Esophagus squamous epithelium (tissue), 5 donors: ENCODE measurements around the gene SV2B. TPM values are rescaled to one million over a fixed set of nuclear protein-coding genes. Genes with fewer than 3 reads are reported as not detected.
"Not testable (repeated sequence)": the region's sequence is repeated elsewhere in the genome, so short reads cannot be mapped to it uniquely, and the experiment has no call there.

ENCODE experiments used
- DNase-seq: peaks from one replicate; lab custom pipeline; 2025; lab: John Stamatoyannopoulos, UW
- H3K27ac ChIP-seq, 4 donors: fragments of 200-600 bp; sonication (generic); one replicate each; pipeline ENCODE4 v1.5.1; 2016 to 2019; ENCODE audit warnings: mild to moderate bottlenecking in 1 of 4
- H3K27me3 ChIP-seq, 4 donors: fragments of 200-600 bp; sonication (generic); 1 replicate in 3 of 4; 2 replicates in 1 of 4; pipeline versions ENCODE4 v1.5.1 to v1.6.0; 2017 to 2021; ENCODE audit warnings: antibody characterized with exemption in 1 of 4
- H3K36me3 ChIP-seq, 3 donors: fragments of 200-600 bp; sonication (generic); one replicate each; pipeline ENCODE4 v1.5.1; 2016 to 2019
- H3K4me1 ChIP-seq, 3 donors: fragments of 200-600 bp; sonication (generic); one replicate each; pipeline ENCODE4 v1.5.1; 2017 to 2019
- H3K4me3 ChIP-seq, 4 donors: fragments of 200-600 bp; sonication (generic); 1 replicate in 3 of 4; 2 replicates in 1 of 4; pipeline ENCODE4 v1.5.1; 2016 to 2019; ENCODE audit warnings: mild to moderate bottlenecking in 2 of 4, moderate library complexity in 1 of 4
- H3K9me3 ChIP-seq, 3 donors: fragments of 200-600 bp; sonication (generic); one replicate each; pipeline ENCODE4 v1.5.1; 2016 to 2019
- CTCF ChIP-seq, 6 experiments: fragments of 450-650 bp in 4 of 6; fragments of 200-600 bp in 2 of 6; sonication (generic) in 2 of 6; IDR thresholded peaks; one replicate each; pipeline ENCODE4 v1.5.1; 2016 to 2019; ENCODE audit warnings: antibody characterized with exemption in 6 of 6, mild to moderate bottlenecking in 4 of 6, moderate library complexity in 4 of 6
- POLR2A ChIP-seq, 4 donors: fragments of 450-650 bp; IDR thresholded peaks; one replicate each; pipeline ENCODE4 v1.6.1; 2017; ENCODE audit warnings: antibody characterized with exemption in 4 of 4, mild to moderate bottlenecking in 4 of 4, moderate library complexity in 3 of 4
- WGBS, 2 donors: methylation state at CpG; one replicate each; pipeline ENCODE4 v1.1.5; 2018; 5-methylcytosine and 5-hydroxymethylcytosine counted together
- intact Hi-C: fragments of 100-400 bp; cut with DNase I; formaldehyde crosslinking; loops from one replicate; pipeline ENCODE4 v1.15.0; 2022
- total RNA-seq, 4 donors: library from RNA; depleted of rRNA; stranded (reverse); fragments of >200 nt; gene quantifications; one replicate each; pipeline ENCODE4 v1.1.0, GENCODE V29; 2016
- donor health status: DM: yes; HTN: yes; CAD: no.

Gene SV2B
- total RNA-seq, 4 donors from 2014 or later: 0.04 to 0.95 (median 0.59) TPM; not detected in 1

GRCh38 chr15:91075739-91076138 is 24.3 kb upstream of the SV2B start:
- no peak for DNase-seq
- H3K27me3 ChIP-seq: peaks cover 0 to 24% (median 0%) of the 10 kb centered on the region in 4 donors
- no peak overlapping the region for H3K27ac ChIP-seq
- H3K4me3 ChIP-seq: no peak overlapping the region
- intact Hi-C loops: no loop called here
- H3K9me3 ChIP-seq: no peaks in the 10 kb centered on the region
- H3K4me1 ChIP-seq: no peaks in the 10 kb centered on the region
- 25 to 36% methylated on average over 1 of the region's 1 CpG for WGBS, 2 donors
- TF ChIP-seq CTCF (IDR thresholded peaks at IDR 0.05) (no peak), POLR2A (IDR thresholded peaks at IDR 0.05) (no peak)
- no peaks in the 10 kb centered on the region for H3K36me3 ChIP-seq

GRCh38 chr15:91077029-91077428 is 23.0 kb upstream of the SV2B start:
- no peak for DNase-seq
- Histone ChIP-seq H3K9me3 (no peaks in the 10 kb centered on the region), H3K4me1 (no peaks in the 10 kb centered on the region), H3K36me3 (no peaks in the 10 kb centered on the region), H3K27ac (no peak overlapping the region), H3K27me3 (peaks cover 0 to 20% (median 0%) of the 10 kb centered on the region in 4 donors), H3K4me3 (no peak overlapping the region)
- intact Hi-C loops: no loop called here
- TF ChIP-seq CTCF (IDR thresholded peaks at IDR 0.05) (no peak), POLR2A (IDR thresholded peaks at IDR 0.05) (no peak)

DNA sequence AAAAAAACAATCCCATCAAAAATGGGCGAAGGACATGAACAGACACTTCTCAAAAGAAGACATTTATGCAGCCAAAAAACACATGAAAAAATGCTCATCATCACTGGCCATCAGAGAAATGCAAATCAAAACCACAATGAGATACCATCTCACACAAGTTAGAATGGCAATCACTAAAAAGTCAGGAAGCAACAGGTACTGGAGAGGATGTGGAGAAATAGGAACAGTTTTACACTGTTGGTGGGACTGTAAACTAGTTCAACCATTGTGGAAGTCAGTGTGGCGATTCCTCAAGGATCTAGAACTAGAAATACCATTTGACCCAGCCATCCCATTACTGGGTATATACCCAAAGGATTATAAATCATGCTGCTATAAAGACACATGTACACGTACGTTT is 6.2 kb upstream of the SV2B start:
- H3K36me3 ChIP-seq, H3K9me3 ChIP-seq, H3K4me1 ChIP-seq, DNase-seq, H3K4me3 ChIP-seq, intact Hi-C loops, H3K27ac ChIP-seq: not testable (repeated sequence)
- H3K27me3 ChIP-seq: peaks cover 0 to 55% (median 3%) of the 10 kb centered on the region in 4 donors
- WGBS, 2 donors: 79 to 93% methylated on average over 2 to 4 of the region's 4 CpGs

DNA sequence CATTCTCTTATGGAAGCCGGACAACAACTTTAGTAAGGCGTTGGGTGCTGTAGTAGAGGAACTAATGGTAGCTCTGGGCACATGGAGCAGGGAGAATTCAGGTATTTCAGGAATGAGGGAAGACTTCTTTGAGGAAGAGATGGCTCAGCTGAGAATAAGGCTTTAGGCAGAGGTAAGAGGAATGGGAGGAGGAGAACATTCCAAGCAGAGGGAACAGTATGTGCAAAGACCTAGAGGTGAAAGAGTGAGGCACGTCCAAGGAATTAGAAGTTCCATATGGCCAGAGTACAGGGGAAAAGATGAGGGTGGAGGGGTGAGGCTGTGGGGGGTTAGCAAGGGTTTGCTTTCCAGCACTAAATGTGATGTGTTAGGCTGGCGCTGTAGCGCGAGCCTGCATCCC is 1.6 kb upstream of the SV2B start:
- Histone ChIP-seq H3K9me3 (no peaks in the 10 kb centered on the region), H3K4me3 (no peak overlapping the region), H3K4me1 (peaks cover 7 to 25% (median 11%) of the 10 kb centered on the region in 3 donors), H3K27ac (no peak overlapping the region), H3K36me3 (no peaks in the 10 kb centered on the region), H3K27me3 (peaks cover 0 to 90% (median 4%) of the 10 kb centered on the region in 4 donors)
- WGBS, 2 donors: 83 to 89% methylated on average over 5 to 6 of the region's 6 CpGs
- intact Hi-C loops: no loop called here
- DNase-seq: no peak
- TF ChIP-seq CTCF (IDR thresholded peaks at IDR 0.05): no peak
- no peak for TF ChIP-seq POLR2A (IDR thresholded peaks at IDR 0.05)

DNA sequence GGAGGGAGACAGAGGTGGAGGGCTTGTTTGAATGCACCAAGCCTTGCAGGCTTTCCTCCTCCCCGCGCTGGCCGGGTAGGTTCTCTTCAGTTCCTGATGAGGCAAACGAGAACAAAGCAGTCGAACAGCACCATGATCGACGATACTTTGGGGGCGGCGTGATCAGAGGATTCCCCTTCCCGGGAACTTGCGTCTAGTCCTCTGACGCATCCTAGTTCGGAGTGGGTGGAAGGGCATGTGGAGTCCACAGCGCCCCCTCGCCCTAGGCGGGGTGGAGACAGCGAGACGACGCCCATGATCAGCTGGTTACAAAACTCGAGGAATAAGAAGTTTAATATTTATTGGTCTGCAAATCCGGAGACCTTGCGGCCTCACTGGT is 452 bp upstream of the SV2B start:
- no peaks in the 10 kb centered on the region for H3K9me3 ChIP-seq
- 1 to 5% methylated on average over 8 to 14 of the region's 22 CpGs for WGBS, 2 donors

More for the DNA sequence above, 452 bp upstream of the SV2B start:
- no peak for TF ChIP-seq POLR2A (IDR thresholded peaks at IDR 0.05)
- no peak for TF ChIP-seq CTCF (IDR thresholded peaks at IDR 0.05)
- Histone ChIP-seq H3K4me3 (peak overlapping the region; percentile 33 to 65 (median 44)), H3K27ac (no peak overlapping the region), H3K36me3 (no peaks in the 10 kb centered on the region), H3K27me3 (peaks cover 0 to 98% (median 4%) of the 10 kb centered on the region in 4 donors), H3K4me1 (peaks cover 7 to 25% (median 11%) of the 10 kb centered on the region in 3 donors)
- intact Hi-C loops: no loop called here
- DNase-seq: no peak
